ENCODE results near the gene TSBP1. TPM values are rescaled to one million over a fixed set of nuclear protein-coding genes. Genes with fewer than 3 reads are reported as not detected.

Gene TSBP1
- total and polyA plus RNA-seq, 2 of the 8 experiments (the other 6 are each of a cell fraction or from before 2014, with no cell fraction given) = not detected

- H2BK15ac ChIP-seq (ENCODE audit: low read length) = no peak overlapping the region
- H3K27ac ChIP-seq (ENCODE audit: low read depth, low read length) = no peak overlapping the region
- no peak overlapping the region for H3K4ac ChIP-seq (replicated peaks; ENCODE audit: insufficient read length, low read depth, low read length)
- H2BK20ac ChIP-seq (ENCODE audit: low read length) = no peak overlapping the region
- H3K9me3 ChIP-seq (ENCODE audit: insufficient read depth in 2 of 2, low read depth in 1 of 2, low read length in 1 of 2) = no peaks in the 10 kb centered on the region
- H4K8ac ChIP-seq (ENCODE audit: extremely low read depth, insufficient read depth, low read length) = no peak overlapping the region
- no peak overlapping the region for H3K23ac ChIP-seq (ENCODE audit: insufficient read length)
- no peaks in the 10 kb centered on the region for H3K36me3 ChIP-seq (ENCODE audit: control insufficient read depth in 2 of 4, insufficient read depth in 4 of 4, low read length in 3 of 4)
- no peaks in the 10 kb centered on the region for H4K20me1 ChIP-seq (replicated peaks in 1 of 2; ENCODE audit: control insufficient read depth in 1 of 2, insufficient read depth in 2 of 2, low read length in 2 of 2)
- FAIRE-seq (peak; percentile 32), DNase-seq (ENCODE audit: low read depth in 1 of 2, low spot score in 2 of 2) (no peak)
- no peak overlapping the region for H2BK5ac ChIP-seq (ENCODE audit: low read depth, low read length)
- H3K79me1 ChIP-seq (ENCODE audit: low read depth, low read length) = no peaks in the 10 kb centered on the region
- H2BK12ac ChIP-seq (ENCODE audit: low read depth, low read length) = no peak overlapping the region
- no peak overlapping the region for H2BK120ac ChIP-seq (replicated peaks; ENCODE audit: low read depth, low read length)
- H3K4me3 ChIP-seq (ENCODE audit: extremely low read depth in 1 of 4, insufficient read depth in 2 of 4, low read depth in 3 of 4, low read length in 4 of 4) = no peak overlapping the region
- no peaks in the 10 kb centered on the region for H3K4me1 ChIP-seq (replicated peaks in 1 of 4; ENCODE audit: control insufficient read depth in 3 of 4, insufficient read depth in 4 of 4, low read length in 3 of 4)
- H3K14ac ChIP-seq (ENCODE audit: insufficient read length) = no peak overlapping the region
- H3K9ac ChIP-seq (replicated peaks in 1 of 4; ENCODE audit: extremely low read depth in 1 of 4, low read depth in 3 of 4, low read length in 3 of 4) = no peak overlapping the region
- no peaks in the 10 kb centered on the region for H3K23me2 ChIP-seq (ENCODE audit: low read depth, low read length)
- H3K56ac ChIP-seq (replicated peaks; ENCODE audit: insufficient read length, low read depth, low read length) = no peak overlapping the region
- no peak overlapping the region for H2AK5ac ChIP-seq (ENCODE audit: low read depth, low read length)
- ChIA-PET POLR2A (ENCODE audit: partially characterized antibody) (no interaction called here), CTCF (ENCODE audit: partially characterized antibody) (interaction anchor here (0.8 kb wide), 1 partner anchor 19 kb away, joined by 3 read pairs; no protein-coding TSS in a partner anchor)
- WGBS, 2 experiments (ENCODE audit: extremely low coverage in 1 of 2, insufficient coverage in 1 of 2, insufficient read length in 1 of 2, insufficient replicate concordance in 2 of 2, low coverage in 1 of 2, low lambda C conversion rate in 2 of 2, missing lambda C conversion rate in 1 of 2) = 86% methylated on average over 4 of the region's 4 CpGs; no CpG with 5 or more reads in 1 of the 2 experiments
- no peak overlapping the region for H2AFZ ChIP-seq (ENCODE audit: low read length)
- no peak overlapping the region for H4K5ac ChIP-seq (ENCODE audit: insufficient read length, low read depth, low read length)
- H4K91ac ChIP-seq (replicated peaks; ENCODE audit: insufficient read length, low read length) = no peak overlapping the region
- H3K4me2 ChIP-seq (ENCODE audit: insufficient read depth in 1 of 2, low read depth in 2 of 2, low read length in 2 of 2) = no peak overlapping the region
- no peaks in the 10 kb centered on the region for H3K79me2 ChIP-seq (ENCODE audit: control insufficient read depth in 1 of 2, insufficient read depth in 2 of 2, low read length in 2 of 2)
- no peaks in the 10 kb centered on the region for H3K27me3 ChIP-seq (replicated peaks in 1 of 4; ENCODE audit: control insufficient read depth in 3 of 4, extremely low read depth in 1 of 4, insufficient read depth in 3 of 4, low read length in 3 of 4)
- H3K18ac ChIP-seq (ENCODE audit: extremely low read depth, low read length) = no peak overlapping the region
- TF ChIP-seq CEBPB (IDR thresholded peaks at IDR 0.05; ENCODE audit: low read depth, low read length) = no peak
- no peak for TF ChIP-seq JUND (IDR thresholded peaks at IDR 0.05; ENCODE audit: low read length)
- no peak for TF ChIP-seq GABPA (IDR thresholded peaks at IDR 0.05; ENCODE audit: borderline replicate concordance, insufficient read depth, low read length)
- no peak for TF ChIP-seq BRCA1 (IDR thresholded peaks at IDR 0.05; ENCODE audit: low read depth, low read length)
- no peak for TF ChIP-seq CHD1 (IDR thresholded peaks at IDR 0.05; ENCODE audit: low read depth, low read length)
- TF ChIP-seq SIRT6 (IDR thresholded peaks at IDR 0.05; ENCODE audit: low read length) = no peak
- TF ChIP-seq SUZ12 (IDR thresholded peaks at IDR 0.05; ENCODE audit: low read length) = no peak
- no peak for TF ChIP-seq CHD2 (IDR thresholded peaks at IDR 0.05; ENCODE audit: low read length)
- no peak for TF ChIP-seq SAP30 (IDR thresholded peaks at IDR 0.05; ENCODE audit: insufficient read depth, insufficient replicate concordance, low read length)
- TF ChIP-seq SP2 (IDR thresholded peaks at IDR 0.05; ENCODE audit: low read length) = no peak
- TF ChIP-seq HDAC2 (IDR thresholded peaks at IDR 0.05; ENCODE audit: borderline replicate concordance in 1 of 2, low read depth in 2 of 2, low read length in 2 of 2) = no peak
- TF ChIP-seq USF2 (IDR thresholded peaks at IDR 0.05; ENCODE audit: low read length) = no peak
Observed at GRCh38 chr6:32337186-32337805, 34.4 kb downstream of the TSBP1 start.
